HG02885 (cell line): ENCODE data around the gene KANK2.
A peak's percentile ranks its signal among the peaks of the same experiment; 100 is the strongest.

ENCODE experiments used
- ATAC-seq: cut with Tn5 transposase; IDR thresholded peaks from one replicate; pipeline ENCODE4 v1.9.1; 2021; ENCODE audit warnings: mild to moderate bottlenecking; ENCODE audit not compliant: unreplicated experiment, poor library complexity

The KANK2 gene

GRCh38 chr19:11197291-11198174, at the start of gene KANK2:
TSS of gene KANK2 (minus strand) at chr19:11197545. CDS start at chr19:11194511, 3,034 bp downstream.
- peak; percentile 85 for ATAC-seq

GRCh38 chr19:11246941-11247340, 49.6 kb upstream of the KANK2 start:
- ATAC-seq: no peak

- ATAC-seq: no peak
Measured at GRCh38 chr19:11244846-11245589, 47.7 kb upstream of the KANK2 start.

GRCh38 chr19:11243798-11244169, 46.4 kb upstream of the KANK2 start:
- ATAC-seq: no peak

GRCh38 chr19:11242864-11243797, 45.8 kb upstream of the KANK2 start:
- ATAC-seq: peak; percentile 66

- ATAC-seq: no peak
Measured at GRCh38 chr19:11242025-11242424, 44.7 kb upstream of the KANK2 start.

DNA sequence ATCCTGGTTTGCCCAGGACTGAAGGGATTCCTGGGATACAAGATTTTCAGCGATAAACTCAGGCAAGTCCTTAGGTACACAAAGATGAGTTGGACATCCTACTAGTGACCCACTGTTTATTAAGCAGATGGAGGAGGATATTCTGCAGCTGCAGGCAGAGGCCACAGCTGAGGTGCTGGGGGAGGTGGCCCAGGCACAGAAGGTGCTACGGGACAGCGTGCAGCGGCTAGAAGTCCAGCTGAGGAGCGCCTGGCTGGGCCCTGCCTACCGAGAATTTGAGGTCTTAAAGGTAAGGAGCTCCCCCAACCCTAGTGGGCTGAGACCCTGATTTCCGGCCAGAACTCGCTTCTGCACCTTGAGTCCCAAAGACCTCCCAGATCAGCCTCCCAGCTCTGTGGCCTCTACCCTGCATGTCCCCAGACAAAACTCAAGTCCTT, 42.7 kb upstream of the KANK2 start:
- no peak for ATAC-seq

DNA sequence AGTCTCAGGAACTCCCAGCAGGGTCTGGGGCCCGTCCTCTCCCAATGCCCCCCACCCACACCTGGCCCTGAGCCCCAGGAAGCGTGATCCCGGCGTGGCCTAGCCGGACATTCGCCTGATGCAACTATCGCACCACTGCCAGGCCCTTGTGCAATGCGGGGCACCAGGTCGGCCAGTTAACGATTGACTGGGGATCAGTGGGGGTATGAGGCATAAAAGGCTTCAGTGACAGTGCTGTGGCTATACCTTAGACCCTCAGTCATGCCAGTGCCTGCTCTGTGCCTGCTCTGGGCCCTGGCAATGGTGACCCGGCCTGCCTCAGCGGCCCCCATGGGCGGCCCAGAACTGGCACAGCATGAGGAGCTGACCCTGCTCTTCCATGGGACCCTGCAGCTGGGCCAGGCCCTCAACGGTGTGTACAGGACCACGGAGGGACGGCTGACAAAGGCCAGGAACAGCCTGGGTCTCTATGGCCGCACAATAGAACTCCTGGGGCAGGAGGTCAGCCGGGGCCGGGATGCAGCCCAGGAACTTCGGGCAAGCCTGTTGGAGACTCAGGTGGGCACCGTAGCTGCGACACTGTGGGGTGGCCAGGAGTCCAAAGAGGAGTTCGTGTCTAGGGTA, 42.1 kb upstream of the KANK2 start, which contains the start of gene ANGPTL8:
ANGPTL8 (plus strand) TSS at position 243 of the 624 bp plus-strand sequence; CDS start at position 262, 19 bp downstream.
- ATAC-seq: no peak

- no peak for ATAC-seq
Measured at GRCh38 chr19:11238781-11239376, 41.5 kb upstream of the KANK2 start.

GRCh38 chr19:11238041-11238440, 40.7 kb upstream of the KANK2 start:
- ATAC-seq: no peak

- no peak for ATAC-seq
Measured at GRCh38 chr19:11237321-11237720, 40.0 kb upstream of the KANK2 start.

GRCh38 chr19:11236324-11237301, 39.3 kb upstream of the KANK2 start:
- ATAC-seq: no peak

DNA sequence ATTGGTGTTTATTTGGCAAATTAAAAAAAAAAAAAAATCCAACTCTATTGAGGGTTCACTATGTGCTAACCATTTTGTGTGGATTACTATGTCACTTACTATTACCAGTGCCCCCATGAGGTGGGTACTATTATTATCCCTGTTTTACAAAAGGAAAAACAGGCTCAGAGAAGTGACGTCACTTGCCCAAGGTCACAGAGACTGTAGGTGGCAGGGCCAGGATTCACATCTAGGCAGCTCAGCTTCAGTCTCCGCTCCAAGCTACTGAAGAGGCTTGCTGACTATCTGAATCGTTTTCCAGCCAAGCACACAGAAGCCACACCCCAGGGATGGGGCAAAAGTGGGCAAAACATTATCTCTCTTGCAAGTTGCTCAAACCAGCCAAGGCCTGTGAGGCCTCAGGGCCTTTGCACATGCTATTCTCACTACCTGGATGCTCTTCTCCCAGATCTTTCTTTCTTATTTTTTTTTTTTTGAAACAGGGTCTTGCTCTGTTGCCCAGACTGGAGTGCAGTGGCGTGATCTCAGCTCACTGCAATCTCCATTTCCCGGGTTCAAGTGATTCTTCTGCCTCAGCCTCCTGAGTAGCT, 37.2 kb upstream of the KANK2 start:
- no peak for ATAC-seq

DNA sequence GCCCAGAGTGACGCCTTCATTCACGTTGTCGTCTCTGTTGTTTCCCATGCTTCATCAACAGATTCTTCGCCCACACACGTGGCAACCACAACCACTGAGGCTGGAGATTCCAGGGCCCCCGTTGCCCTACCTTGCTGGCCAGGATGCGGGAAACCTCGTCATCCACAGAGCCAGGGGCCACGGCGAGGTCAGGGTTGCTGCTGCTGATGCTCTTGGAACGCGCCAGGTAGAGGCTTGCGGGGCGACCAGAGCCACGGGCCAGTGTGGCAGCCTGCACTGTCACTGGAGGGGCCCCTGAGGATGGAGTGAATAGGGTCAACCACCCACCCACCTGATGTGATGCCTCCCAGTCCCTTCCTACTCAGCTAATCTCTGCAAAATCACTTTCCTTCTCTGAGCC, 35.7 kb upstream of the KANK2 start:
- no peak for ATAC-seq

- ATAC-seq: no peak
Measured at GRCh38 chr19:11232555-11232954, 35.2 kb upstream of the KANK2 start.

DNA sequence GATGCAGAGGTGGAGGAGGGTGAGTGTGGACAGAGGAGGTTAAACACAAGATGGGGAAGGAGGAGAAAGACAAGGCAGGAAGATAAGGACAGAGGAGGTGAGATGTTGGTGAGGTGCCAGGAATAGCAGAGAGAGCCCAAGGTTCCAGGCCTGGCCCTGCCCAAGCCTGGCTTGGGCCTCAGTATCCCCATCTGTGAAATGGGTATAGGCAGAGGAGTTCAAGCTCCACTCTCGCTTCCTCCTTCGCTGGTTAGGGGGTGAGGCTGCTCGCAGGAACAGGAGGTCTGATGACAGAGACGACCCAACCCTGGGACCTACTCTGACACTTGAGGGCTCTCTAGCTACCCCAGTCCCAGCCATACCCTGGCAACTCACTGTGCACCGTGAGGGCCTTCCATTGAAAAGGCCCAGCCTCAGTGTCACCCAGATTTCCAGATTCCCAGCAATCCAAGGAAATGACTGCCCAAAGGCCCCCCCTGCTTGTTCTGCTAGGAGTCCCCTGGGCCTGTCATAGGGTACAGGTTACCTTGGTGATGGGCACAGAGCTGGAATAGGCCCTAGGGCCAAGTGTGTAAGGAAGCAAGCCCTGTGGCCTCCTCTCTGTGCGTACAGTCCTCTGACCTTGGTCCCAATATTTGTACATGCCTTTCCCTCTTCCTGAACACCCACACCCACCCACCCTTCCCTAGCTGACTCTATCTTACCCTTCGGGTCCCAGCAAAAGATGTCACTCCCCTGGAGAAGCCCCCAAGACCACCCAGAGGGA, 33.5 kb upstream of the KANK2 start:
- no peak for ATAC-seq

DNA sequence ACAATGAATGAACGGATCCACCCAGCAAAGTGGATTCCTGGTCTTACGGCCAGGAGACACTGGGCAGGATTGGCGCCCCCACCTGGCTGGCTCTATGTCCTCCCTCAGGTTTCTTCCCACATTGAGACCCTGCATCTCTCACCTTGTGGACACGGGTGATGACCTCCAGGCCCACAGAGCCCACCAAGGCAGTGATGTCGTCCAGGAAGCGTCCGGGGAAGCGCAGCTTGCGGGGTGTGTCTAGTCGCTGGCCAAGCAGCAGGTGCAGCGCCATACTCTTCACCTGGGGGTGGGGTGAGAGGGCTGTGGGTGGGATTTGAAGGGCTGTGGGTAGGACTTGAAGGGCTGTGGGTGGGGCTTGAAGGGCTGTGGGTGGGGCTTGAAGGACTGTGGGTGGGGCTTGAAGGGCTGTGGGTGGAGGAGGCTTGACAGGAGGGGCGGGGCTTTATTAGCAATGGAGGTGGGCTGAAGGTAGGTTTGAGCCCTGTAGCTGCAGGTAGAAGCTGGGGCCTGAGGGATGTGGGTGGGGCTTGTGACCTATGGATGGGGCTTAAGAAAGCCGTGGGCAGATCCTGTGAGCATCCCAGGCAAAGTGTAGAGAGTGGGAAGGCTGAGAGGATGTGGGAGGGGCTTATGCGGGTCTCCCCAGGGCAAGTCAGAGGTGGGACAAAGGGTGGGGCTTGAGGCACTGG, 30.0 kb upstream of the KANK2 start:
- ATAC-seq: no peak
